Spleen (tissue), 7 donors: ENCODE results near the gene ZNF785.
"Not testable (repeated sequence)": the region's sequence is repeated elsewhere in the genome, so short reads cannot be mapped to it uniquely, and the experiment has no call there.

Experiments used
- POLR2A ChIP-seq, 3 donors: fragments of 450-650 bp; IDR thresholded peaks; one replicate each; pipeline ENCODE4 v1.5.1; 2017; ENCODE audit warnings: antibody characterized with exemption in 3 of 3, mild to moderate bottlenecking in 1 of 3
- POLR2AphosphoS5 ChIP-seq, 3 donors: sonication (generic); formaldehyde crosslinking; IDR thresholded peaks; one replicate each; pipeline ENCODE4 v1.5.1; 2017; ENCODE audit warnings: antibody characterized with exemption in 3 of 3
- TF ChIP-seq, protein P1 (sequence below), 11 experiments: fragments of 200-600 bp in 7 of 11; fragments of 450-650 bp in 4 of 11; sonication (generic) in 4 of 11; IDR thresholded peaks in 8 of 11; conservative IDR thresholded peaks in 3 of 11; 1 replicate in 7 of 11; 2 replicates in 4 of 11; pipeline versions ENCODE4 v1.4.0 to v1.8.0; 2016 to 2021; ENCODE audit warnings: antibody characterized with exemption in 11 of 11, inconsistent platforms in 4 of 11, mild to moderate bottlenecking in 1 of 11
- donor health status: DM: no; HTN: no; CAD: no; lungs with moderate emphysema.
- donor health status: DM: no; HTN: no; CAD: no.
- donor health status: DM: no; HTN: no; CAD: no.

DNA sequence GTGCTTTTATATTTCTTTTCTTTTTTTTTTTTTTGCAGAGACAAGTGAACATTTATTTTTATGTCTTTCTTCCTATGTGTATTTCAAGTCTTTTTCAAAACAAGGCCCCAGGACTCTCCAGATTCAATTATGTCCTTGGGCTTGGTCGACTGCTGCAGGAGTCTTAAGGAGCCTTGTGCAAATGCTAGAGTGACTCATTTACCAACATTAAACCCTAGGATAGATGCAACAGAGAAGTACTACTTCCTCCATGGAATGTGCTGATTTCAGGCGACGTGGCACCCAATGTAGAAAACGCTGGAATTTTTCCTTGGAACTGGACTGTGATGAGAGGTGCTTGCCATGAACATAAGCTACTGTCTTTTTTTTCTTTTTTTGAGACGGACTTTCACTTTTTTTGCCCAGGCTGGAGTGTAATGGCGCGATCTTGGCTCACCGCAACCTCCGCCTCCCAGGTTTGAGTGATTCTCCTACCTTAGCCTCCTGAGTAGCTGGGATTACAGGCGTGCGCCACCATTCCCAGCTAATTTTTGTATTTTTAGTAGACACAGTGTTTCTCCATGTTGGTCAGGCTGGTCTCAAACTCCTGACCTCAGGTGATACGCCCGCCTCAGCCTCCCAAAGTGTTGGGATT lies 49.0 kb downstream of the ZNF785 start:
- TF ChIP-seq, protein P1, sequence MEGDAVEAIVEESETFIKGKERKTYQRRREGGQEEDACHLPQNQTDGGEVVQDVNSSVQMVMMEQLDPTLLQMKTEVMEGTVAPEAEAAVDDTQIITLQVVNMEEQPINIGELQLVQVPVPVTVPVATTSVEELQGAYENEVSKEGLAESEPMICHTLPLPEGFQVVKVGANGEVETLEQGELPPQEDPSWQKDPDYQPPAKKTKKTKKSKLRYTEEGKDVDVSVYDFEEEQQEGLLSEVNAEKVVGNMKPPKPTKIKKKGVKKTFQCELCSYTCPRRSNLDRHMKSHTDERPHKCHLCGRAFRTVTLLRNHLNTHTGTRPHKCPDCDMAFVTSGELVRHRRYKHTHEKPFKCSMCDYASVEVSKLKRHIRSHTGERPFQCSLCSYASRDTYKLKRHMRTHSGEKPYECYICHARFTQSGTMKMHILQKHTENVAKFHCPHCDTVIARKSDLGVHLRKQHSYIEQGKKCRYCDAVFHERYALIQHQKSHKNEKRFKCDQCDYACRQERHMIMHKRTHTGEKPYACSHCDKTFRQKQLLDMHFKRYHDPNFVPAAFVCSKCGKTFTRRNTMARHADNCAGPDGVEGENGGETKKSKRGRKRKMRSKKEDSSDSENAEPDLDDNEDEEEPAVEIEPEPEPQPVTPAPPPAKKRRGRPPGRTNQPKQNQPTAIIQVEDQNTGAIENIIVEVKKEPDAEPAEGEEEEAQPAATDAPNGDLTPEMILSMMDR (IDR thresholded peaks at IDR 0.05 in 8 of 11, conservative IDR thresholded peaks at IDR 0.05 in 3 of 11), result not testable (repeated sequence)
- TF ChIP-seq POLR2A, POLR2AphosphoS5 (IDR thresholded peaks at IDR 0.05): not testable (repeated sequence)
